HUDEP-2 (cell line): ENCODE data around the gene R3HDML.

Experiments used
- DNase-seq, 76 experiments: peaks; one replicate each; lab custom pipeline; 2025; ENCODE audit not compliant: unreplicated experiment in 76 of 76; lab: John Stamatoyannopoulos, UW

The R3HDML gene

GRCh38 chr20:44398335-44398734 is 61.5 kb downstream of the R3HDML start:
- no peak for DNase-seq

- DNase-seq: no peak
Observed at GRCh38 chr20:44399446-44399845, 62.6 kb downstream of the R3HDML start.

GRCh38 chr20:44400671-44400969 is 63.8 kb downstream of the R3HDML start:
- DNase-seq: no peak
